Karpas-422 (cell line): ENCODE results near the gene BICRA. TPM values are rescaled to one million over a fixed set of nuclear protein-coding genes. Genes with fewer than 3 reads are reported as not detected.
"Not testable (repeated sequence)": the region's sequence is repeated elsewhere in the genome, so short reads cannot be mapped to it uniquely, and the experiment has no call there.

Experiments
- DNase-seq: peaks from one replicate; pipeline ENCODE4 v3.0.0-alpha.2; 2015
- H2AFZ ChIP-seq: fragments of 200-600 bp; sonication (generic); 2 replicates; pipeline ENCODE4 v1.6.1; 2014; ENCODE audit warnings: antibody characterized with exemption, low read length, mixed read lengths
- H3K27ac ChIP-seq: fragments of 200-600 bp; sonication (generic); 2 replicates; pipeline ENCODE4 v1.5.1; 2014; ENCODE audit warnings: mild to moderate bottlenecking, low read length, moderate library complexity
- H3K27me3 ChIP-seq: fragments of 200-600 bp; sonication (generic); 2 replicates; pipeline ENCODE4 v1.6.1; 2014; ENCODE audit warnings: low read length, mixed read lengths
- H3K36me3 ChIP-seq: fragments of 200-600 bp; sonication (generic); 2 replicates; pipeline ENCODE4 v1.6.1; 2014; ENCODE audit warnings: low read length, mixed read lengths; ENCODE audit not compliant: insufficient read depth
- H3K4me1 ChIP-seq: fragments of 200-600 bp; sonication (generic); 2 replicates; pipeline ENCODE4 v1.6.1; 2014; ENCODE audit warnings: mild to moderate bottlenecking, low read length, mixed read lengths
- H3K4me2 ChIP-seq: fragments of 200-600 bp; sonication (generic); 2 replicates; pipeline ENCODE4 v1.6.1; 2014; ENCODE audit warnings: low read length, low read depth, mild to moderate bottlenecking; ENCODE audit not compliant: poor library complexity, severe bottlenecking
- H3K4me3 ChIP-seq: fragments of 200-600 bp; sonication (generic); 2 replicates; pipeline ENCODE4 v1.5.1; 2014; ENCODE audit warnings: mild to moderate bottlenecking, antibody characterized with exemption, low read length, mixed read lengths
- H3K79me2 ChIP-seq: fragments of 200-600 bp; sonication (generic); 2 replicates; pipeline ENCODE4 v1.6.1; 2014; ENCODE audit warnings: mild to moderate bottlenecking, low read length, mixed read lengths
- H3K9ac ChIP-seq: fragments of 200-600 bp; sonication (generic); 2 replicates; pipeline ENCODE4 v1.6.0; 2014; ENCODE audit warnings: low read length
- H3K9me2 ChIP-seq: fragments of 200-600 bp; sonication (generic), shearing (Covaris generic); replicated peaks from 2 replicates; pipeline ENCODE4 v1.6.0; 2014; ENCODE audit warnings: mild to moderate bottlenecking, low read length, moderate library complexity; ENCODE audit not compliant: insufficient read depth
- H3K9me3 ChIP-seq: fragments of 300-700, 200-600 bp; sonication (generic); 2 replicates; pipeline ENCODE4 v1.6.1; 2014; ENCODE audit warnings: low read length, mixed read lengths
- H4K20me1 ChIP-seq: fragments of 200-600 bp; sonication (generic); 2 replicates; pipeline ENCODE4 v1.6.1; 2014; ENCODE audit warnings: mild to moderate bottlenecking, antibody characterized with exemption, low read length, low read depth; ENCODE audit not compliant: insufficient read depth
- total RNA-seq: library from RNA; depleted of rRNA; stranded (reverse); fragments of >200 nt; shearing (Covaris generic); gene quantifications from 2 replicates; pipeline ENCODE4 v1.2.3, GENCODE V29; 2014; ENCODE audit warnings: low replicate concordance

The BICRA gene
- total RNA-seq, 1 experiment from 2014 or later: 1.8 TPM

DNA sequence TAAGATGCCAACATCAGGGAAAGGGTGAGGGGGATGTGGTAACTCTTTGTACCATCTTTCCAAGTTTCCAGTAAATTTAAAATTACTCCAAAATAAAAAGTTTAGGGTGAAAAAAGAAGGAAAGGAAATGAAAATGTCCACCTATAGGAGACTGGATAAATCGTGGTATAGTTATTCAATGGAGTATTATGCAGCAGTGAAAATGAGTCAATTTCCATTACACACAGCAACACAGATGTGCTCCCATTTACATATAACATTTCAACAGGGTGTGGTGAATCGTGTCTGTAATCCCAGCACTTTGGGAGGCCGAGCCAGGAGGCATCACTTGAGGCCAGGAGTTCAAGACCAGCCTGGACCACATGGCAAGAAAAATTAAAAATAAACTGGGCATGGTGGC is 28.5 kb upstream of the BICRA start:
- H3K4me1 ChIP-seq: no peaks in the 10 kb centered on the region

DNA sequence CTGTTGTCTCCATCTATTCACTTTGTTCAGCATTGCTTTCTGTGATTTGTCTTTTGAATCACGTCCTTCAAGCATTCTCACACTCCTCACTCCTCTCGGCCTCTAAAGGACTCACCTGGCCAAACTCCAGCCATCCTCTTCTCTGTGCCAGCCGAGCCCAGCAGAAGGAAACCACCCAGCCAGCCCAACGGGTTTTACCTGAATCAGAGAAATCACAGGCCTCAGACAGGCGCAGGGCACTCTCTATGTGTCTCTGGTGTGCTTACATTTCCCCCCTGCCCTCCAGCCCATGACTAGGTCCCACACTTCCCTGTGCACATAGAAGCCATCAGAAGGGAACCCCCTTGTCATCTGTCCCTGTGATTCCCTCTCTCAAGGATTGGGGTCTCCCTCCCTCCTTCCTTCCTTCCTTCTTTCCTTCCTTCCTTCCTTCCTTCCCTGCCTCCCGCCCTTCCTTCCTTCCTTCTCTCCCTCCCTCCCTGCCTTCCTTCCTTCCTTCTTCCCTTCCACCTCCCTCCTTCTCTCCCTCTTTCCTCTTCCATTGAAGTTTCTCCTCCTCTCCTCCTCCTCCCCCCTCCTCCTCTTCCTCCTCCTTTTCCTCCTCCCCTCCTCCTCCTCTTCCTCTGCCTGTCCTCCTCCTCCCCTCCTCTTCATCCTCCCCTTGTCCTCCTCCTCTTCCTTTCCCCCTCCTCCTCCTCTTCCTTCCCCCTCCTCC is 27.2 kb upstream of the BICRA start:
- no peak overlapping the region for H3K4me3 ChIP-seq
- no peak overlapping the region for H3K9ac ChIP-seq
- H3K4me2 ChIP-seq: no peak overlapping the region
- H4K20me1 ChIP-seq: no peaks in the 10 kb centered on the region
- H3K36me3 ChIP-seq: no peaks in the 10 kb centered on the region
- H3K79me2 ChIP-seq: no peaks in the 10 kb centered on the region
- no peaks in the 10 kb centered on the region for H3K27me3 ChIP-seq
- no peak for DNase-seq
- H3K4me1 ChIP-seq: no peaks in the 10 kb centered on the region
- H3K9me3 ChIP-seq: no peaks in the 10 kb centered on the region; the same call in 1 of the 2 replicates
- H2AFZ ChIP-seq: no peak overlapping the region
- H3K27ac ChIP-seq: no peak overlapping the region
- H3K9me2 ChIP-seq: no peaks in the 10 kb centered on the region

More for the DNA sequence above, 28.5 kb upstream of the BICRA start:
- H3K27me3 ChIP-seq: no peaks in the 10 kb centered on the region
- no peaks in the 10 kb centered on the region for H3K79me2 ChIP-seq
- no peaks in the 10 kb centered on the region for H4K20me1 ChIP-seq
- H3K9me3 ChIP-seq: no peaks in the 10 kb centered on the region
- no peak for DNase-seq
- no peak overlapping the region for H3K4me3 ChIP-seq
- H3K4me2 ChIP-seq: no peak overlapping the region
- H3K27ac ChIP-seq: no peak overlapping the region
- H3K9ac ChIP-seq: no peak overlapping the region
- no peaks in the 10 kb centered on the region for H3K9me2 ChIP-seq
- H3K36me3 ChIP-seq: no peaks in the 10 kb centered on the region
- no peak overlapping the region for H2AFZ ChIP-seq

DNA sequence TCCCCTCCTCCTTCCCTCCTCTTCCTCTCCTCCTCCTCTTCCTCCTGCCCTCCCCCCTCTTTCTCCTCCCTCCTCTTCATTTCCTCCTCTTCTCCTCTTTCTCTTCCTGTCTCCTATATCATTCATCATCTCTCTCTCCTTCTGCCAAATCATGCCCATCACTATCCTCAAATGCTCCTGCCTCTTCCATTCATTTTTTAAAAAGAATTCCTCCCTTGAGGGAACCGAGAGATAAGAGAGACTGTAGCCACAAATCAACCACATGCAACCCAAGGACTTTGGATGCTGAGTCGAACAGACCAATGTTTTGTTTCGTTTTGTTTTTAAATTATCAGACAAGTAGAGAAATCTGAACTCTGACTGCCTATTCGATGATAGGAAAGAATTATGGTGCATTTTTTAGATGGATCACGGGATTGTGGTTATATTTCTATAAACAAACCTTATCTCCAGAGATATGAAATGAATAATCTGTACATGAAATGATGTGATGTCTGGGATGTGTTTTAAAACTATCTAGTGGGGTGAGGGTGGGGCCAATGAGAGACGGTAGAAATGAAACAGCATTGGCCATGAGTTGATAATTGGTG is 26.5 kb upstream of the BICRA start:
- DNase-seq: no peak
- Histone ChIP-seq H3K4me2 (no peak overlapping the region), H3K4me1 (no peaks in the 10 kb centered on the region), H3K27me3 (no peaks in the 10 kb centered on the region), H3K9me2 (no peaks in the 10 kb centered on the region), H3K4me3 (no peak overlapping the region), H3K9ac (no peak overlapping the region), H4K20me1 (no peaks in the 10 kb centered on the region), H3K36me3 (no peaks in the 10 kb centered on the region), H3K9me3 (no peaks in the 10 kb centered on the region; the same call in 1 of the 2 replicates), H2AFZ (no peak overlapping the region), H3K27ac (no peak overlapping the region), H3K79me2 (no peaks in the 10 kb centered on the region)

DNA sequence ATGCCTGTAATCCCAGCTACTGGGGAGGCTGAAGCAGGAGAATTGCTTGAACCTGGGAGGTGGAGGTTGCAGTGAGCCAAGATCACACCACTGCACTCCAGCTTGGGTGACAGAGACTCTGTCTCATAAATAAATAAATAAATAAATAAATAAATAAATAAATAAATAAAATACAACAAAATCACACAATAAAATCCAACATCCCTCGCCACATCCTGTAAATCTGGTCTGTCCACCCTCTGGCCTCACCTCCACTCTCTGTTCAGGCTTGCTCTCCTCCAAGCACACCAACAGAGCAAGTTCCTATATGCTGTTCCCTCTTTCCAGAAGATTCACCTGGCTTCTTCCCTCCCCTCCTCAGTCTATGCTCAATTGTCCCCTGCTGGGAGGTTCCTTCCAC is 25.8 kb upstream of the BICRA start:
- H3K79me2 ChIP-seq, H3K9ac ChIP-seq, DNase-seq, H3K4me2 ChIP-seq, H3K36me3 ChIP-seq, H3K4me1 ChIP-seq, H3K9me3 ChIP-seq, H2AFZ ChIP-seq, H3K27me3 ChIP-seq, H3K27ac ChIP-seq, H3K9me2 ChIP-seq, H4K20me1 ChIP-seq, H3K4me3 ChIP-seq: not testable (repeated sequence)

DNA sequence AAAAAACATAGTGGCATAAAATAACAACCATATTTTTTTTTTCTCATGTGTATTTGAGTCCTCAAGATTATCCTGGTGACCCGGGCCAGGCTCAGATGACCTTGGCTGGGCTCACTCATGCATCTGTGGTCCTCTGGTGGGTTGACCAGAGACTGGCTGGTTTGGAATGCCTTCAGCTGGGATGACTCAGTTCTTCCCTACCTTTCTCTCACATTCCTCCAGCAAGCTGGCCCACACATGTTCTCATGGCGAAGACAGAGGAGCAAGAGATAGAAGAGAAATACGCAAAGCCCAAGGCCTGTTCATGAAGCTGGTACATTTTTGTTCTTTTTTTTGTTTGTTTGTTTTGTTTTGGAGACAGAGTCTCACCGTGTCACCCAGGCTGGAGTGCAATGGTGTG is 21.6 kb upstream of the BICRA start:
- DNase-seq: no peak

DNA sequence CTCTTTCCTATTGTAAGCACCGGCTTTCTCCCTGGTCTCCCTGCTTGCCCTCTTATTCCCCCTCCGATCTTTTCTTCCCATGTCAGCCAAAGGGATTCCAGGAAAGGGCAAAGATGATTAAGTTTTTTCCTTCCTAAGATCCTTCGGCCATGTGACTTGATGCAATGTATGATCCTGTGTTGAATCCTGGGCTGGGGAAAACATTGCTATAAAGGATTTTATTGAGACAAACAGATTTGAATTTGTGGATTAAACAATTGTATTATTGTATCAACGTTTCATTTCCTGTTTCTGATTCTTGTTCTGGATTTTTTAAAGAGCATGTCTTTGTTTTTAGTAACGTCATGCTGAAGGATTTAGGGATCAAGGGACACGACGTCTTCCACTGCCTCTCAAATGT is 19.1 kb upstream of the BICRA start:
- no peak overlapping the region for H3K4me3 ChIP-seq
- no peaks in the 10 kb centered on the region for H3K27me3 ChIP-seq
- H3K4me1 ChIP-seq: no peaks in the 10 kb centered on the region
- H3K27ac ChIP-seq: no peak overlapping the region
- H3K4me2 ChIP-seq: no peak overlapping the region
- DNase-seq: no peak
- H4K20me1 ChIP-seq: no peaks in the 10 kb centered on the region
- no peaks in the 10 kb centered on the region for H3K9me2 ChIP-seq
- no peaks in the 10 kb centered on the region; the same call in 1 of the 2 replicates for H3K9me3 ChIP-seq
- H2AFZ ChIP-seq: no peak overlapping the region
- no peaks in the 10 kb centered on the region for H3K79me2 ChIP-seq
- no peaks in the 10 kb centered on the region for H3K36me3 ChIP-seq
- H3K9ac ChIP-seq: no peak overlapping the region

More for the DNA sequence above, 21.6 kb upstream of the BICRA start:
- H3K4me3 ChIP-seq: no peak overlapping the region
- H2AFZ ChIP-seq: no peak overlapping the region
- H3K79me2 ChIP-seq: no peaks in the 10 kb centered on the region
- no peaks in the 10 kb centered on the region for H3K4me1 ChIP-seq
- H4K20me1 ChIP-seq: no peaks in the 10 kb centered on the region
- no peaks in the 10 kb centered on the region for H3K36me3 ChIP-seq
- no peaks in the 10 kb centered on the region for H3K27me3 ChIP-seq
- no peaks in the 10 kb centered on the region; the same call in 1 of the 2 replicates for H3K9me3 ChIP-seq
- H3K4me2 ChIP-seq: no peak overlapping the region
- no peak overlapping the region for H3K9ac ChIP-seq
- H3K27ac ChIP-seq: no peak overlapping the region
- H3K9me2 ChIP-seq: no peaks in the 10 kb centered on the region

DNA sequence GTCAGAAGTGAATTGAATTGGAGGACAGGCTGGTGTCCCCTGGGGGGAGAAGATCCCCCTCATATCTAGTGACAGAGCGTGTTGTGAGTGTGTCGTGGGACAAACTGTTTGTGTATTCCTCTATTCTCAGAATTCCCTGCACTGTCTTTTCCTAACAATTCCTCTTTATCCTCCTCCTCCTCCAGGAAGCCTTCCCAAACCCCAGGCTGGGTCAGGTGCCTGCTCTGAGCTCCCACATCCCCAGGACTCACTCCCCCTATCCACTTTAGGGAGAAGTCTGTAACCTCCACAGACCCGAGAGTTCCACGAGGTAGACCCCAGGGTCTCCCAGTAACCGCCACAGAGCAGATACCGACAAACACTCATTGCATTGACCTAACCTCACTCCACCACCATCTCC is 15.1 kb upstream of the BICRA start:
- H3K27me3 ChIP-seq: no peaks in the 10 kb centered on the region
- H3K9ac ChIP-seq: no peak overlapping the region
- H4K20me1 ChIP-seq: no peaks in the 10 kb centered on the region
- H3K4me2 ChIP-seq: no peak overlapping the region
- H3K79me2 ChIP-seq: no peaks in the 10 kb centered on the region
- no peak overlapping the region for H2AFZ ChIP-seq
- no peak overlapping the region for H3K4me3 ChIP-seq
- H3K4me1 ChIP-seq: no peaks in the 10 kb centered on the region
- no peaks in the 10 kb centered on the region for H3K36me3 ChIP-seq
- H3K9me3 ChIP-seq: no peaks in the 10 kb centered on the region
- DNase-seq: no peak
- H3K9me2 ChIP-seq: no peaks in the 10 kb centered on the region
- no peak overlapping the region for H3K27ac ChIP-seq

DNA sequence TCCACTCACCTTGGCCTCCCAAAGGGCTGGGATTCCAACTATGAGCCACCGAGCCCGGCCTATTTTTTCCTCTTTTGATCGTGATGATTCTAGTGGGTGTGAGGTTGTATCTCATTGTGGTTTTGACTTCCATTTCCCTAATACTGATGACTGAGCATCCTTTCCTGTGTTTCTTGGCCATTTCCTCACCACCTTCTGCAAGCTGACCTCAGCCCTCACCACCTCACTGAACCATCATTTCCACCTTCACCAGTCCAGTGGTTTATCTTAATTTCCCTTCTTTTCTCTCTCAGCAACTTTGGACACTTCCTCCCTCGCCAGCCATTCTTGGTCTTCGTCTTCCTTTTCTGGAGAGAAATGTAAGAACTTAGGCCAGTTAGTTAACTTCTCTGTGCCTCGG is 13.0 kb upstream of the BICRA start:
- Histone ChIP-seq H4K20me1 (no peaks in the 10 kb centered on the region), H3K9me2 (no peaks in the 10 kb centered on the region), H2AFZ (no peak overlapping the region), H3K79me2 (no peaks in the 10 kb centered on the region), H3K9ac (no peak overlapping the region), H3K4me1 (peaks cover 9% of the 10 kb centered on the region), H3K9me3 (no peaks in the 10 kb centered on the region), H3K4me2 (no peak overlapping the region), H3K27ac (no peak overlapping the region), H3K27me3 (no peaks in the 10 kb centered on the region), H3K36me3 (no peaks in the 10 kb centered on the region), H3K4me3 (no peak overlapping the region)
- DNase-seq: no peak
